GM20000 (cell line): Measurements from ENCODE around the gene ATXN2L.
A peak's percentile ranks its signal among the peaks of the same experiment; 100 is the strongest.

ENCODE experiments used
- DNase-seq: peaks from one replicate; pipeline ENCODE4 v3.0.0; 2012; ENCODE audit warnings: low spot score
- CTCF ChIP-seq: IDR thresholded peaks from 2 replicates; pipeline ENCODE4 v1.5.1; 2012; ENCODE audit warnings: mild to moderate bottlenecking, control low read depth; ENCODE audit errors: extremely low read depth, missing control alignments

The ATXN2L gene

GRCh38 chr16:28823873-28824716, 1.3 kb downstream of the ATXN2L start:
- DNase-seq: peak; percentile 97
- no peak for TF ChIP-seq CTCF

- no peak for TF ChIP-seq CTCF
- DNase-seq: no peak
Measured at GRCh38 chr16:28824717-28824973, 1.8 kb downstream of the ATXN2L start.

GRCh38 chr16:28826141-28826540, 3.3 kb downstream of the ATXN2L start:
- TF ChIP-seq CTCF: no peak
- peak; percentile 0 for DNase-seq

DNA sequence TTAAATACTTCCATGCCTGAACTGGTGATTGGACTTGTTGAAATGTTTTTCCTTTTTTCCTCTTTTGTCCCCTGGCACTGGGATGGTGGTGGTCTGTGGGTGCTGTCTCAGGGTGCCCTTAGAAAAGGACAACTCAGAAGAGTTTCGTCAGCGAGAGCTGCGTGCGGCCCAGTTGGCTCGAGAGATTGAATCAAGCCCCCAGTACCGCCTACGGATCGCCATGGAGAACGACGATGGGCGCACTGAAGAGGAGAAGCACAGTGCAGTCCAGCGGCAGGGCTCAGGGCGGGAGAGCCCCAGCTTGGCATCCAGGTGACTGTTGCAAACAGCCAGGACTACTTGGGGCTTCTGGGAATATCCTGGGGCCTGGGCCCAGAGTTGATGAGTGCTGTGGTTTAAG, 6.9 kb downstream of the ATXN2L start:
- no peak for TF ChIP-seq CTCF
- peak; percentile 0 for DNase-seq

DNA sequence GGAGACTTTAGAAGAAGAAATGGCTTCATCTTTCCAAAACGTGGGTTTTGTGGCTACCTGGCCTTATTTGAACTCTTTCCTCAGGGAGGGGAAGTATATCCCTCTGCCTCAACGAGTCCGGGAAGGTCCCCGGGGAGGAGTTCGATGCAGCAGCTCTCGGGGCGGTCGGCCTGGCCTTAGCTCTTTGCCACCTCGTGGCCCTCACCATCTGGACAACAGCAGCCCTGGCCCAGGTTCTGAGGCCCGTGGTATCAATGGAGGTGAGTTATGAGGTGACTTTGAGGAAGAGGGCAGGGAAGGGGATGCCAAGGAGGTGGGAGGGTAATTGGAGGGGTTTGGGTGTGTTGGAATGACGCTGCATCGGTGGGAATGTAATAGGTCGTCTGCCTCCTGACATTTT, 7.7 kb downstream of the ATXN2L start:
- TF ChIP-seq CTCF: no peak
- peak; percentile 3 for DNase-seq

GRCh38 chr16:28834349-28834748, 11.6 kb downstream of the ATXN2L start:
- no peak for TF ChIP-seq CTCF

GRCh38 chr16:28834873-28835863, 12.4 kb downstream of the ATXN2L start:
- no peak for TF ChIP-seq CTCF
- DNase-seq: peak; percentile 9

More at GRCh38 chr16:28834349-28834748, 11.6 kb downstream of the ATXN2L start:
- peak; percentile 0 for DNase-seq
